ENCODE data around the gene VWA5B2. TPM values are rescaled to one million over a fixed set of nuclear protein-coding genes. Genes with fewer than 3 reads are reported as not detected.

The VWA5B2 gene
- total and polyA plus RNA-seq, 2 of the 13 experiments (the other 11 are each of a cell fraction or from before 2014, with no cell fraction given): 0.03 to 0.04 TPM

DNA sequence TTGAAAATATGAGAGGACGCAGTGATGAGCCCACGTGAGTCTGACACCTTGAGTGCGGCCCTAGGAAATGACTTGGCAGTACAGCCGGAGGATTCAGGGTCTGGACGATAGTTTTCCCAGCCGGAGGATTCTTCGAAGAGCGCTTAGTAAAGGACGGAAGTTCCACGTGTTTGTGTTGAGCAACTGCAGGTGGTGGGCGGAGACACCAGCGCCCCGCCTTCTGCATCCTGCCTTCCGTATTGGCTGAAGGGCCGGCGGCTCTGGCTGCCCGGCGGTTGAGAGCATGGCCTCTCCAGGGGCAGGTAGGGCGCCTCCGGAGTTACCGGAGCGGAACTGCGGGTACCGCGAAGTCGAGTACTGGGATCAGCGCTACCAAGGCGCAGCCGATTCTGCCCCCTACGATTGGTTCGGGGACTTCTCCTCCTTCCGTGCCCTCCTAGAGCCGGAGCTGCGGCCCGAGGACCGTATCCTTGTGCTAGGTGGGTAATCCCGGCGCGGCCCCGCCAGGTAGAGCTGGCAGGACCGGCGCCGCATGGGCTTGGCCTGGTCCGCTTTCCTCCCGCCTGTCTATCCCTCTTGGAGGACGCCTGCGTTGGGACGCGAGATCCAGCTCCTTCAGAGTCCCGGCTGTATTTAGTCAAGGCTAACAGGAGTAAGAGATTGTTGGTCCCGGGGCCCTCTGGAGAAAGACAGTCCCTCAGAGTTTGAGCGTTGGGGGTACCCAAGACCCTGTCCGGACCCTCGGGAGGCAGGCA is 20.2 kb downstream of the VWA5B2 start, which contains the start of gene EEF1AKMT4 (continued):
- TF ChIP-seq, protein P1, sequence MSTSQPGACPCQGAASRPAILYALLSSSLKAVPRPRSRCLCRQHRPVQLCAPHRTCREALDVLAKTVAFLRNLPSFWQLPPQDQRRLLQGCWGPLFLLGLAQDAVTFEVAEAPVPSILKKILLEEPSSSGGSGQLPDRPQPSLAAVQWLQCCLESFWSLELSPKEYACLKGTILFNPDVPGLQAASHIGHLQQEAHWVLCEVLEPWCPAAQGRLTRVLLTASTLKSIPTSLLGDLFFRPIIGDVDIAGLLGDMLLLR (CRISPR knock-in tag; IDR thresholded peaks at IDR 0.05): peak; percentile 87; the same call in 1 of the 2 replicates
- peak; percentile 35; the same call in 1 of the 2 replicates for TF ChIP-seq HOXA5 (CRISPR knock-in tag; IDR thresholded peaks at IDR 0.05)
- TF ChIP-seq TSC22D2 (CRISPR knock-in tag; IDR thresholded peaks at IDR 0.05; ENCODE audit: borderline replicate concordance): no peak
- TF ChIP-seq, protein P2, sequence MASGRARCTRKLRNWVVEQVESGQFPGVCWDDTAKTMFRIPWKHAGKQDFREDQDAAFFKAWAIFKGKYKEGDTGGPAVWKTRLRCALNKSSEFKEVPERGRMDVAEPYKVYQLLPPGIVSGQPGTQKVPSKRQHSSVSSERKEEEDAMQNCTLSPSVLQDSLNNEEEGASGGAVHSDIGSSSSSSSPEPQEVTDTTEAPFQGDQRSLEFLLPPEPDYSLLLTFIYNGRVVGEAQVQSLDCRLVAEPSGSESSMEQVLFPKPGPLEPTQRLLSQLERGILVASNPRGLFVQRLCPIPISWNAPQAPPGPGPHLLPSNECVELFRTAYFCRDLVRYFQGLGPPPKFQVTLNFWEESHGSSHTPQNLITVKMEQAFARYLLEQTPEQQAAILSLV (CRISPR knock-in tag; IDR thresholded peaks at IDR 0.05; ENCODE audit: borderline replicate concordance): peak; percentile 76; the same call in 1 of the 2 replicates
- no peak for TF ChIP-seq GLMP (CRISPR knock-in tag; IDR thresholded peaks at IDR 0.05; ENCODE audit: borderline replicate concordance)
- TF ChIP-seq MED8 (CRISPR knock-in tag; IDR thresholded peaks at IDR 0.05; ENCODE audit: insufficient replicate concordance): no peak
- TF ChIP-seq, protein P3, sequence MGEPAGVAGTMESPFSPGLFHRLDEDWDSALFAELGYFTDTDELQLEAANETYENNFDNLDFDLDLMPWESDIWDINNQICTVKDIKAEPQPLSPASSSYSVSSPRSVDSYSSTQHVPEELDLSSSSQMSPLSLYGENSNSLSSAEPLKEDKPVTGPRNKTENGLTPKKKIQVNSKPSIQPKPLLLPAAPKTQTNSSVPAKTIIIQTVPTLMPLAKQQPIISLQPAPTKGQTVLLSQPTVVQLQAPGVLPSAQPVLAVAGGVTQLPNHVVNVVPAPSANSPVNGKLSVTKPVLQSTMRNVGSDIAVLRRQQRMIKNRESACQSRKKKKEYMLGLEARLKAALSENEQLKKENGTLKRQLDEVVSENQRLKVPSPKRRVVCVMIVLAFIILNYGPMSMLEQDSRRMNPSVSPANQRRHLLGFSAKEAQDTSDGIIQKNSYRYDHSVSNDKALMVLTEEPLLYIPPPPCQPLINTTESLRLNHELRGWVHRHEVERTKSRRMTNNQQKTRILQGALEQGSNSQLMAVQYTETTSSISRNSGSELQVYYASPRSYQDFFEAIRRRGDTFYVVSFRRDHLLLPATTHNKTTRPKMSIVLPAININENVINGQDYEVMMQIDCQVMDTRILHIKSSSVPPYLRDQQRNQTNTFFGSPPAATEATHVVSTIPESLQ (CRISPR knock-in tag; conservative IDR thresholded peaks at IDR 0.05): no peak
- TF ChIP-seq, protein P4, sequence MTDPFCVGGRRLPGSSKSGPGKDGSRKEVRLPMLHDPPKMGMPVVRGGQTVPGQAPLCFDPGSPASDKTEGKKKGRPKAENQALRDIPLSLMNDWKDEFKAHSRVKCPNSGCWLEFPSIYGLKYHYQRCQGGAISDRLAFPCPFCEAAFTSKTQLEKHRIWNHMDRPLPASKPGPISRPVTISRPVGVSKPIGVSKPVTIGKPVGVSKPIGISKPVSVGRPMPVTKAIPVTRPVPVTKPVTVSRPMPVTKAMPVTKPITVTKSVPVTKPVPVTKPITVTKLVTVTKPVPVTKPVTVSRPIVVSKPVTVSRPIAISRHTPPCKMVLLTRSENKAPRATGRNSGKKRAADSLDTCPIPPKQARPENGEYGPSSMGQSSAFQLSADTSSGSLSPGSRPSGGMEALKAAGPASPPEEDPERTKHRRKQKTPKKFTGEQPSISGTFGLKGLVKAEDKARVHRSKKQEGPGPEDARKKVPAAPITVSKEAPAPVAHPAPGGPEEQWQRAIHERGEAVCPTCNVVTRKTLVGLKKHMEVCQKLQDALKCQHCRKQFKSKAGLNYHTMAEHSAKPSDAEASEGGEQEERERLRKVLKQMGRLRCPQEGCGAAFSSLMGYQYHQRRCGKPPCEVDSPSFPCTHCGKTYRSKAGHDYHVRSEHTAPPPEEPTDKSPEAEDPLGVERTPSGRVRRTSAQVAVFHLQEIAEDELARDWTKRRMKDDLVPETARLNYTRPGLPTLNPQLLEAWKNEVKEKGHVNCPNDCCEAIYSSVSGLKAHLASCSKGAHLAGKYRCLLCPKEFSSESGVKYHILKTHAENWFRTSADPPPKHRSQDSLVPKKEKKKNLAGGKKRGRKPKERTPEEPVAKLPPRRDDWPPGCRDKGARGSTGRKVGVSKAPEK (CRISPR knock-in tag; IDR thresholded peaks at IDR 0.05; ENCODE audit: borderline replicate concordance): no peak
- TF ChIP-seq TBX3 (IDR thresholded peaks at IDR 0.05; ENCODE audit: borderline replicate concordance): no peak
- no peak for TF ChIP-seq ZFP36L2 (CRISPR knock-in tag; IDR thresholded peaks at IDR 0.05)
- no peak for TF ChIP-seq HNRNPK (IDR thresholded peaks at IDR 0.05; ENCODE audit: low read depth, low read length, poor library complexity, severe bottlenecking)
- TF ChIP-seq ZNF562 (CRISPR knock-in tag; IDR thresholded peaks at IDR 0.05; ENCODE audit: borderline replicate concordance): no peak
- TF ChIP-seq NCOR1 (IDR thresholded peaks at IDR 0.05; ENCODE audit: borderline replicate concordance, low read length): no peak
- TF ChIP-seq MAFG (CRISPR knock-in tag; IDR thresholded peaks at IDR 0.05): no peak
- TF ChIP-seq NFKBIZ (CRISPR knock-in tag; IDR thresholded peaks at IDR 0.05): no peak
- TF ChIP-seq, protein P5, sequence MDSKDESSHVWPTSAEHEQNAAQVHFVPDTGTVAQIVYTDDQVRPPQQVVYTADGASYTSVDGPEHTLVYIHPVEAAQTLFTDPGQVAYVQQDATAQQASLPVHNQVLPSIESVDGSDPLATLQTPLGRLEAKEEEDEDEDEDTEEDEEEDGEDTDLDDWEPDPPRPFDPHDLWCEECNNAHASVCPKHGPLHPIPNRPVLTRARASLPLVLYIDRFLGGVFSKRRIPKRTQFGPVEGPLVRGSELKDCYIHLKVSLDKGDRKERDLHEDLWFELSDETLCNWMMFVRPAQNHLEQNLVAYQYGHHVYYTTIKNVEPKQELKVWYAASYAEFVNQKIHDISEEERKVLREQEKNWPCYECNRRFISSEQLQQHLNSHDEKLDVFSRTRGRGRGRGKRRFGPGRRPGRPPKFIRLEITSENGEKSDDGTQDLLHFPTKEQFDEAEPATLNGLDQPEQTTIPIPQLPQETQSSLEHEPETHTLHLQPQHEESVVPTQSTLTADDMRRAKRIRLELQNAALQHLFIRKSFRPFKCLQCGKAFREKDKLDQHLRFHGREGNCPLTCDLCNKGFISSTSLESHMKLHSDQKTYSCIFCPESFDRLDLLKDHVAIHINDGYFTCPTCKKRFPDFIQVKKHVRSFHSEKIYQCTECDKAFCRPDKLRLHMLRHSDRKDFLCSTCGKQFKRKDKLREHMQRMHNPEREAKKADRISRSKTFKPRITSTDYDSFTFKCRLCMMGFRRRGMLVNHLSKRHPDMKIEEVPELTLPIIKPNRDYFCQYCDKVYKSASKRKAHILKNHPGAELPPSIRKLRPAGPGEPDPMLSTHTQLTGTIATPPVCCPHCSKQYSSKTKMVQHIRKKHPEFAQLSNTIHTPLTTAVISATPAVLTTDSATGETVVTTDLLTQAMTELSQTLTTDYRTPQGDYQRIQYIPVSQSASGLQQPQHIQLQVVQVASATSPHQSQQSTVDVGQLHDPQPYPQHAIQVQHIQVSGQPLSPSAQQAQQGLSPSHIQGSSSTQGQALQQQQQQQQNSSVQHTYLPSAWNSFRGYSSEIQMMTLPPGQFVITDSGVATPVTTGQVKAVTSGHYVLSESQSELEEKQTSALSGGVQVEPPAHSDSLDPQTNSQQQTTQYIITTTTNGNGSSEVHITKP (CRISPR knock-in tag; IDR thresholded peaks at IDR 0.05; ENCODE audit: low read depth): peak; percentile 64; the same call in 1 of the 2 replicates

Measured in HepG2 (cell line).